GM18909 (cell line): Measurements from ENCODE around the gene OR2K2.
"Not testable (repeated sequence)": the region's sequence is repeated elsewhere in the genome, so short reads cannot be mapped to it uniquely, and the experiment has no call there.

Experiments used
- ATAC-seq: cut with Tn5 transposase; IDR thresholded peaks from one replicate; pipeline ENCODE4 v1.9.1; 2021; ENCODE audit warnings: mild to moderate bottlenecking; ENCODE audit not compliant: unreplicated experiment, poor library complexity

Gene OR2K2, protein sequence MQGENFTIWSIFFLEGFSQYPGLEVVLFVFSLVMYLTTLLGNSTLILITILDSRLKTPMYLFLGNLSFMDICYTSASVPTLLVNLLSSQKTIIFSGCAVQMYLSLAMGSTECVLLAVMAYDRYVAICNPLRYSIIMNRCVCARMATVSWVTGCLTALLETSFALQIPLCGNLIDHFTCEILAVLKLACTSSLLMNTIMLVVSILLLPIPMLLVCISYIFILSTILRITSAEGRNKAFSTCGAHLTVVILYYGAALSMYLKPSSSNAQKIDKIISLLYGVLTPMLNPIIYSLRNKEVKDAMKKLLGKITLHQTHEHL

DNA sequence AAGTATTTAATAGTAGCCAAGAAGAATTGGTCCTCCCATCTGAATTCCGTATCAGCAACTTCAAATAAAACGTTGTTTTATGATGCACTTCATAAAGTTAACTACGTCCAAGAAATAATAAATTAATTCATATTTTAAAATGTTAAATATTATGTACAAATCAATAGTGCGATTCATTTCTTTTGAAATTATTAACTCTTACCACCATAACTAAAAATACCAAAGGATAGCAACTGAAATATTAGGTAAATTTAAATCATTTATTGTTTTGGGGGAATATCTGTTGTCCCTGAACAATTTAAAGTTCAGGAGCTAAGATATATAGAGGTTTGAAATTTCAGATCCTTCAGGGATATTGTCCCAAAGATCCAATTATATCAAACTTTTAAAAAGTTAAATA is at the start of gene OR2K2:
Gene OR2K2, minus strand, starts transcription at position 101 of the 400 bp plus-strand sequence. CDS start 1,791 bp downstream, outside the sequence.
- ATAC-seq: no peak

DNA sequence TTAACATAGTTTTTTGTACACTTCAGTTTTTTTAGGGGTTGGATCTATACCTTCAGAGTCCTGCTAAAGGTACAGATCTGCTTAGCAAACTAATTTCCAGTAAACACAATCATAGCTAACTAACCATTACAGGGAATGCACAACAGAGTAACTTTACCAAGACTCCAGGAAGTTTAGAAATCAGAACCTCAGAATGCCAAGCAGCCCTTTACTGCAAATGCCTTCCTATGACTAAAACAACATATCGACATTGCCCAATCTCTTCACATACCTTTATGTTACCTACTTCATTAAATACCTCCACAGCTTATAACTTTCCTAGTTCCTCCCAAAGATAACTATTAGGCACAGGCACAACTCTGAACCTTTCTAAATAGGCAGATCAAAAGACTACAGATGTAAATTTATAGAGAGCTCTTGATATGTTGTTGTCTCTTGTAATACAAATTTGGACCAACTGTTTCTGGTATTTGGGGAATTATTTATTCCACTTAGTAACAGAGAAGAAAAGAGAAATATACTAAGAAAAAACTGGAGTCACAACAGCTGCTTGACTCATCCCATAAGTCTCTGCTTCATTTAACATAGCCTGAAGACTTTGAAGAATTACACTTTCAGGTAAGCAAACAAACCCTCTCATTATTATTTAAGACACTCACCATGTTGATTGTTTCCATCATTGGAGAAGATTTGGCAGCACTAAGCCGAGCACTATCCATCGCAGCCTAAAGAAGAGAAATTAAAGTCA is 46.0 kb upstream of the OR2K2 start:
- no peak for ATAC-seq

DNA sequence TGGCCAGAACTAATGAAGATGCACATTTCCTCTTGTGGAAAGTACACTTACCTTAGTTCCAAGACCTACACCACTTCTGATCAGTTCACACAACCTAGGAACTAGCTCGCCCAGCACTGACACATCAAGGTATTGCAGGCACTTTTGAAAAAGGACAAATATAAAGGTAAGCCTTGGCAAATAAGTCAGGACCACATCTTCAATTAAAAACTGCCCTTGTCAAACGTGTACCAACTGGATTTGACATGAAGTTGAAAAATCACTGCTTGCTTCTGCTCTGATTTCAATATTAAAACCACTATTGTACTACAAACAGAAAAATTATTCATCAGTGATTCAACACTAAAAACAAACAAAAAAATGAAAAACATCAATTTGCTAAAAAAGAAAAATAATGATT is 45.0 kb upstream of the OR2K2 start:
- ATAC-seq: no peak

DNA sequence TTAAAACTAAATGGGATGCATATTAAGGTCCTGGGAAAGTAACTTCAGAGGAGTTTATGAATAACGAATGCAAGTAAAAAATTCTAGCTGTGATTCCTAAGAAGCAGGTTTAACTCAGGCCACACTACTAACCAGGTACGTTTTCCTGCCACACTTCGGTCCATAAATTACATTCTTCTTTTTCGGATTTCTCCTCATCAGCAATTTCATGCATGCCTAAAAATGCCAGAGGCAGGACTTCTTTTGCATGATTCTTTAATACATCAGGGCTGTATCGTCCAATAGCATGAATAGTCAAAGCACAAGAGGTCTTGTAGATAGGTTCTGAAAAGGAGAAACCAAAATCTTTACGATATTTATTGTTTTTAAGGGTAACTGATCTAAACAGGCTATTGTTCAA is 42.3 kb upstream of the OR2K2 start:
- ATAC-seq: no peak

DNA sequence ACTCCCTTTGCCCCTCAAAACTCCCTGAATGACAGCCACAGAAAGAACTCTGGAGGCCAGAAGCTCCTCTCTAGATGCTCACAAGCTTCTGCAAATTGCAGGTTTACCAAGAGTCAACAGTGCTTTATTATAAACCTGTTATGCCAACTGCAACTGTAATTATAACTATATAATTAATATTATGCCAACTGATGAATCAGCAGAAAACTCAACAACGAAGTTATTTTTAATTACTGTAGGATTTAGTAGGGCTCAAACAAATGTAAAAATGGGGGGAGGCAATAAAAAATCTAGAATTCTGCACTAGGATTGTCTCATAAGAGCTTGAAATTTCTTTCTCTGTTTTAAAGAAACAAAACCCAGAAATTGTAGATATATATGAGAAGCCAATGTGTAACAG is 37.0 kb upstream of the OR2K2 start:
- ATAC-seq: no peak

DNA sequence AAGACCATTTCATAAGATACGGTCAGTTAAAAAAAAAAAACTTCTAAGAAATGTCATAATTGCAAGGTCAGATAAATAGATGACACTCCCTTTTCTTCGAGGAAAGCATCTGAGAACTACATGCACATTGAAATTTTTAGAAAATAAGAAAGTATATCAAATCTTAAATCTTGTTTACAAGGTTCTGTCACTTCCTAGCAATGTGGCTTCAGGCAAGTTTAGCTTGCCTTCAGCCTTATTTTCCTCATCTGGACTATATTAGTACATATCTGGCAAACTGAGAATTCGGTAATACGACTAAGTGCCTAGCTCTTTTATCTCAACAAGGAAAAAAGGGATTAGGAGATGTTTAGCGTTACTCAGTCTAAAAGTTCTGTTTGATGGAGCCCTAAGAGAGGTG is 32.5 kb upstream of the OR2K2 start:
- ATAC-seq: no peak

DNA sequence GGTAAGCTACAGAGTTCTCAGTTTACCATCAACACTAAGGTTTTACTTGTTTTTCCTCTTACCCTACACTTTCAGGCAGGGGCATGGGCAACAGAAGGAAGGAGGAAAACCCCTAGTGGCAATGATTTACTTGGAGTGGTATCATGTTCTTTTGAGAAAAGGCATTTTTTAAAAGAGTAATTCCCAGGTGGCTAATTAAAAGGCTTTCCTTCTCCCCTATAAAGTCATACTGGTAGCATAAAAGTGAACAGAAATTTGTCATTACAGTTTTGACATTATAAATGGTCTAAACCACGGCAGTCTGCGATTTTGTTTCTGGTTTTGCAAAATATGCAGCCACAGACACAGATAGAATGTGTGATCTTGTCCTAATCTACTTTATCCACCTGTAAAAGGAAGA is 30.9 kb upstream of the OR2K2 start:
- no peak for ATAC-seq

DNA sequence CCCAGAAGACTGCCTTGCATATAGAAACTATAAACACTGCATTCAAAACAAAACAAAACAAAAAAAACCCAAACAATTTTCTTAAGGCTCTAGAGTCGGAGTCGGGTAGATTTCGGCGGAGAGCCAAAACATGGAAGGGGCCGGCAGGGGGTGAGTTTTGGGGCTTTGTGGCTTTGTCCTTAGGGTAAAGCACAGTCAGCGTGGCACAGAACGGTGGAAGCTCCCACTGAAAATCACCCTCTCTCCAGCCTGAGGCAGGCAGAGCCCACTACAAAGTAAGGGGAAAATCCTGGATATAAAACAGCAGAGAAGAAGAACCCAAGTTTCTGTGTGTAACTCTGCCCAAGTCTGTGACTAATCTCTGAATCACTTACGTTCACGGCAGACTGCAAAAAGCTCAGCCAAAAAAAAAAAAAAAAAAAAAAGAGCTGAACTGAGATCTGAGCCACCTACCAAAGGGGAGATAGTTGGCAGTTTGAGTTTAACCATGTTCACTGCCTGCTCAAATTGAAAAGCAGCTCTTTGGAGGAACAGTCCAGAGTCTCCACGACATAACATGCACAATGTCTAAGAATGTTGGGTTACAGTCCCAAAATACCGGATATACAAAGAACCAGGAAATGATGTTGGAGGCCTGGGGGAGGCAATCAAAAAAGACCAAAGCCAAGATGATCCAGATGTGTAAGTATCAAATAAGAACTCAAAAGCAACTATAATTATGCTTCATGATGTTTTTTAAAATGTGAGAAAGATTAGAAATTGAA is 26.6 kb upstream of the OR2K2 start:
- no peak for ATAC-seq

DNA sequence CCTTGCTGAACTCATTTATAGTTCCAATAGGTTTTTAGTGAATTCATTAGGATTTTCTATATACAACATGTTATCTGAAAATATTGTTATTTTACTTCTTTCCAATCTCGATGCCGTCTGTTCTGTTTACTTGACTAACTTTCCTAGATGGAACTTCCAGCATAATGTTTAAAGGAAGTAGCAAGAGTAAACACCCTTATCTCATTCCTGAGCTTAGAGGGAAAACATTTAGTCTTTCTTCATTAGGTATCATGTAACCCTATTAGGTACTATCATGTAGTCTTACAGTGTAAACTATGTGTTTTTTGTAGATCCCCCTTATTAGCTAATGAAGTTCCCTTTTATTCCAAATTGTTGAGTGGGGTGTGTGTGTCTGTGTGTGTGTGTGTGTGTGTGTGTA is 22.5 kb upstream of the OR2K2 start:
- no peak for ATAC-seq

DNA sequence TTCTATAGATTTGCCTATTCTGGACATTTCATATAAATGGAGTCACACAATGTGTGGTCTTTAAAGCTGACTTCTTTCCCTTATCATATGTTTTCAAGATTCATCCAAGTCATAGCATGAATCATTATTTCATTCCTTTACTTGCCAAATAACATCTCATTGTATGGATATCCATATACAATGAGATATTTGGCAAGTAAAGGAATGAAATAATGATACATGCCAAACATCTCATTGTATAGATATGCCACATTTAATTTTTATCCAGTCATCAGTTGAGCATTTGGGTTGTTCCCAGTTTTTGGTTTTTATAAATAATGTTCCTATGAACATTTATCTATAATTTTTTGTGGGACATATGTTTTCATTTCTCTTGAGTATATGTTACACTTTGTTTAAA is 20.5 kb upstream of the OR2K2 start:
- no peak for ATAC-seq

DNA sequence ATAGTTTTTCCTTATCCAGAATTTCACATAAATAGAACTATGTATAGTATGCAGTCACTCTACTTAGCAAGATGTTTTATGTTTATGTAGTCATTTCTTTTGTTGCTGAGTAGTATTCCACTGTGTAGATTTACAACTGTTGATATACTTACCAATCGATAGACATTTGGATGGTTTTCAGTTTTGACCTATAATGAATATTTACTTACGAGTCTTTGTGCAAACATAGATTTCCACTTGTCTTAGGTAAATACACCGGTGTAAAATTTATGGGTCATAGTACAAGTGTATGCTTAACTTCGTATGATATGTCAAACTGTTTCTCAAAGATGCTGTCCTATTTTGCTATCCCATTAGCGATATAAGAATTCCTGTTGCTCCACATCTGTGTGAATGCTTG is 19.7 kb upstream of the OR2K2 start:
- no peak for ATAC-seq

DNA sequence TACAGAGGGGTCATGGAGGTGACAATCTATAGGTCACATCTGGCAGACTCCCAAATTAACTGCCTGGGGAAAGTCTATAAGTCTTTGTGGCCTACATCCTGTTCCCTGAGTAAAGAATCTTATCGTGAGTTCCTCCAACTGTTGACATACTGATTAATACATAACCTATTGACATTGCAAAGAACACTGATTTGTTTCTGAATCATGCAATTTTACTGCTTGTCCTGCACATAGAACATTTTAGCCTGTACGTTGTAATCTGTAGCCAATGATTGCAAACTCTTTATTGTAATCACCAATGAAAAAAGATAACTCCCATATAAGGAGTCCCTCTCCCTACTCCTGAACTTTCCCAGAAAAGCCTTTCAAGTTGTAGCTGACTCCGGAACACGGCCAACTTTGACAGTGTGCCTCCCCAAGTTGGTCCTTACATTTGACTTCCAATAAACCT is 18.8 kb upstream of the OR2K2 start:
- no peak for ATAC-seq

DNA sequence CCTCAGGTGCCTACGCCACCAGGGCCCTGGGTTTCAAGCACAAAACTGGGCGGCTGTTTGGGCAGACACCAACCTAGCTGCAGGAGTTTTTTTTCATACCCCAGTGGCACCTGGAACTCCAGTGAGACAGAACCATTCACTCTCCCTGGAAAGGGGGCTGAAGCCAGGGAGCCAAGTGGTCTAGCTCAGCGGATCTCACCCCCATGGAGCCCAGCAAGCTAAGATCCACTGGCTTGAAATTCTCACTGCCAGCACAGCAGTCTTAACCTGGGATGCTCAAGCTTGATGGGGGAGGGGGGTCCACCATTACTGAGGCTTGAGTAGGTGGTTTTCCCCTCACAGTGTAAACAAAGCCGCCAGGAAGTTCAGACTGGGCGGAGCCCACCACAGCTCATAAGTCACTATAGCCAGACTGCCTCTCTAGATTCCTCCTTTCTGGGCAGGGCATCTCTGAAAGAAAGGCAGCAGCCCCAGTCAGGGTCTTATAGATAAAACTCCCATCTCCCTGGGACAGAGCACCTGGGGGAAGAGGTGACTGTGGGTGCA is 4.4 kb upstream of the OR2K2 start:
- ATAC-seq: not testable (repeated sequence)

DNA sequence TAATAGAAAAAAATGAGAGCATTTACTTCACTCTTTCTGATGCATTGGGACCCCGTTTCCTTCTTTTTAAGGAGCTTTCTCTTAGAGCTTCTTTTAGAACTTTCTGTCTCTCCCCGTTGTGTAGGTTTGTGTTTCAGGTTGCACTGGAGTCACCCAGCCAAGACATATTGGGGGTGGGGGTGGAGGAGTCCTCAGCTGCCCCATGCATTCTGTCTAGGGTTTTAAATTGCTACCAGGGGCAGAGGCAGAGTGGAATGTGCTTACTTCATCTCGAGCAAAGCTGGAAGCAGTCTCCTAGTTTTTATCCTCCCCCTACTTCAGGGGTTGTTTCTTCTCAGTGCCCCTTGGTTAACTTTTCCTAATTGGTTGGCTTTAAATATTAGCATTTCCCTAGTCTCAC is 9.4 kb downstream of the OR2K2 start:
- ATAC-seq: no peak

DNA sequence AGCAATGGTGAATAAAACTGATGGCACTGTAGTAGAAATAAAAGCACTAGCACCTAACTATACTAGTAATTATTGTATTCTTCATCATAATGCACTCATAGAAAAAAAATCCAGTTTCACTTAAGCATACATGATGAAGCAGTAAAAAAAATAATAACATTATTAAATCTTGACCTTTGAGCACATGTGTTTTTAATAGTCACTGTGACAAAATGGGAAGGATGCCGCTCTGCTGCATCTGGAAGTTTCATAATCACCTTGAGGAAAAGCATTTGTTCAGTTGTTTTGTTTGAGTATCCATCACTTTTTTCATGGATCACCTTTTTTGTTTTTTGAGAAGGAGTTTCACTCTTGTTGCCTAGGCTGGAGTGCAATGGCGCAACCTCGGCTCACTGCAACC is 13.2 kb downstream of the OR2K2 start:
- no peak for ATAC-seq

DNA sequence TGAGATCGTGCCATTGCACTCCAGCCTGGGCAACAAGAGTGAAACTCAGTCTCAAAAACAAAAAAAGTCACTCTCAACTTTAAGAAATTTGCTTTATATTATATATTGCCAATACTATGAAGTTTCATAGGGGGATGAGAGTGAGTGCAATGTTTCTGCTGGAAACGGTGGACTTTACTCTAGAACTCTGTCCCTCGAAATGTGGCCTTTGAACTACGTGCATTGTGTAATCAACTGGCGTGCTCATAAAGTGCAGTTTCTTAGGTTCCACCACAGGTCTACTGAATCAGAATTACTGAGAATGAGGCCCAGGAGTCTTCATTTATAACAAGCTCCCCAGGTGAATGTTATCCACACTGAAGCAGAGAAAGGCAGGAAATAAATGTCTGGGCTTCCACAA is 24.1 kb downstream of the OR2K2 start:
- ATAC-seq: no peak

DNA sequence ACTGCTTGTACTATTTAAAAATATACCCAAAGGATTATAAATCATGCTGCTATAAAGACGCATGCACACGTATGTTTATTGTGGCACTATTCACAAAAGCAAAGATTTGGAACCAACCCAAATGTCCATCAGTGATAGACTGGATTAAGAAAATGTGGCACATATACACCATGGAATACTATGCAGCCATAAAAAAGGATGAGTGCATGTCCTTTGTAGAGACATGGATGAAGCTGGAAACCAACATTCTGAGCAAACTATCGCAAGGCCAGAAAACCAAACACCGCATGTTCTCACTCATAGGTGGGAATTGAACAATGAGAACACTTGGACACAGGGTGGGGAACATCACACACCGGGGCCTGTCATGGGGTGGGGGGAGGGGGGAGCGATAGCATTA is 26.0 kb downstream of the OR2K2 start:
- ATAC-seq: not testable (repeated sequence)

DNA sequence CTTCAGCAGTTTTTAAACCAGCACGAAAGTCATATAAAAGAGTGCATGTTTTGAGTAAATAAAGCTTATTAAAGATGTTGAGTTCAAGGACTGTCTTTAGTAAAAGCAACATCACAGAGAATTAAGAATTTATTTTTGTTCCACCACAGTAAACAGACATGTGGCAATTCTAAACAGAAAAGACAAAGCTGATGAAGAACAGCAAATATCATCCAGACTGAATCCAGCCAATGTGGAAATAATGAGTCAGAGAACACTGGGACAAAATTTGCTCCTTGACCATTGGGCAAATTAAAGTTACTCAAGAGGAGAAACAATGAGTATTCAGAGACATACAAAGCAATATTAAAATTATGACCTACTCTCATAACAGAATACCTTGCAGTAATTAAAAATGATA is 28.8 kb downstream of the OR2K2 start:
- no peak for ATAC-seq

DNA sequence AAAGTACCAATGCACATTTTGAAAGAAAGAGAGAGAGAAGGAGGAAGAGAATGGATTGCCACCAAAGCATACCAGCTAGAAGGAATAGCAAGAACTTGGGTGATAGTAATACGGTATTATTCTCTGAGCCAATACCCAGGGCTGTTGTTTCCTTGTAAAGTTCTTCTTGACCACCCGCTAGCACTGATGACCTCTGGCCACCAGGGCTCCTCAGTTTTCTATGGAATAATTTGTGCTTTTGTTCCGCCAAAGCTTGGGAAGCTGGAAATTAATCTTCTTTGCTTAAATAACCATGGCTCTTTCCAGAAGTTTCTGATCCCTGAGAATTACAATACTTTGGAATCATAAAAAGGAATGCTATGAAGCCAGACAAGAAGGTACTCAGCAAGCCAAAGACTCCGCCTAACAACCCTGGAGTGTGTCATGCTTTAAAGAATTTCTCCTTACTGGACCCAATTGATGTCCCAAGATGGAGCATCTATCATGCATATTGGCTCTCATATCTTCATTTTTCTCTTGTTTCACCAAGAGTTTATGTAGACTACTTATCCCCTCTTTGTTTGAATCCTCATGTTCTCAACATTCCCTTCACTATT is 29.8 kb downstream of the OR2K2 start:
- no peak for ATAC-seq

DNA sequence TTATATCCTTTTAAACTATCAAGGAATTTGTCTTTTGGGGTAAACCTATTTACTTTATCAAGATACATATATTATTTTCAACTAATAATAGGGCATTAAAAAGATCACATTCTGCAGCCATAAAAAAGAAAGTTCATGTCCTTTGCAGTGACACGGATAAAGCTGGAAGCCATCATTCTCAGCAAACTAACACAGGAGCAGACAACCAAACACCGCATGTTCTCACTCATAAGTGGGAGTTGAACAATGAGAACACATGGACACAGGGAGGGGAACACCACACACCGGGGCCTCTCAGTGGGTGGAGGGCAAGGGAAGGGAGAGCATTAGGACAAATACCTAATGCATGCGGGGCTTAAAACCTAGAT is 30.4 kb downstream of the OR2K2 start:
- ATAC-seq: not testable (repeated sequence)
